Suppressor macrophage (primary cell): ENCODE results near the gene MACC1.
"Not testable (repeated sequence)": the region's sequence is repeated elsewhere in the genome, so short reads cannot be mapped to it uniquely, and the experiment has no call there.

Experiments used
- DNase-seq, 4 experiments: peaks; one replicate each; pipeline ENCODE4 v3.0.0-alpha.2; 2020 to 2022

Gene MACC1

GRCh38 chr7:20128001-20128400 lies 89.2 kb downstream of the MACC1 start:
- DNase-seq: no peak

DNA sequence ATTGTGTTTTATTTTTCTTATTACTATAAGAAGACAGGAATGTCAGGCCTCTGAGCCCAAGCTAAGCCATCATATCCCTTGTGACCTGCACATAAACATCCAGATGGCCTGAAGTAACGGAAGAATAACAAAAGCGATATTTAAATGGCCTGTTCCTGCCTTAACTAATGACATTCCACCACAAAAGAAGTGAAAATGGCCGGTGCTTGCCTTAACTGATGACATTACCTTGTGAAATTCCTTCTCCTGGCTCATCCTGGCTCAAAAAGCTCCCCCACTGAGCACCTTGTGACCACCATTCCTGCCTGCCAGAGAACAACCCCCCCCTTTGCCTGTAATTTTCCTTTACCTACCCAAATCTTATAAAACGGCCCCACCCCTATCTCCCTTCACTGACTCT lies 91.1 kb downstream of the MACC1 start:
- not testable (repeated sequence) for DNase-seq

- not testable (repeated sequence) for DNase-seq
Measured at GRCh38 chr7:20124087-20124486, 93.1 kb downstream of the MACC1 start.

DNA sequence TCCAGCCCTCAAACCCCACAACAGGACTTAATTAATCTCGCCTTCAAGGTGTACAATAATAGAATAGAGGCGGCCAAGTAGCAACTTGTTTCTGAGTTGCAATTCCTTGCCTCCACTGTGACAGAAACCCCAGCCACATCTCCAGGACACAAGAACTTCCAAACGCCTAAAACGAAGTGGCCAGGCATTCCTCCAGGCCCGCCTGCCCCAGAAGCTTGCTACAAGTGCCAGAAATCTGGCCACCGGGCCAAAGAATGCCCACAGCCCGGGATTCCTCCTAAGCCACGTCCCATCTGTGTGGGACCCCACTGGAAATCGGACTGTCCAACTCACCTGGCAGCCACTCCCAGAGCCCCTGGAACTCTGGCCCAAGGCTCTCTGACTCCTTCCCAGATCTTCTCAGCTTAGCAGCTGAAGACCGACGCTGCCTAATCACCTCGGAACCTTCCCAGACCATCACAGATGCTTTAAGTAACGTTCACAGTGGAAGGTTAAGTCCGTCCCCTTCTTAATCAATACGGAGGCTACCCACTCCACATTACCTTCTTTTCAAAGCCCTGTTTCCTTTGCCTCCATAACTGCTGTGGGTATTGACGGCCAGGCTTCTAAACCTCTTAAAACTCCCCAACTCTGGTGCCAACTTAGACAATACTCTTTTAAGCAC lies 94.4 kb downstream of the MACC1 start:
- not testable (repeated sequence) for DNase-seq

GRCh38 chr7:20122073-20122472 lies 95.1 kb downstream of the MACC1 start:
- DNase-seq: no peak

DNA sequence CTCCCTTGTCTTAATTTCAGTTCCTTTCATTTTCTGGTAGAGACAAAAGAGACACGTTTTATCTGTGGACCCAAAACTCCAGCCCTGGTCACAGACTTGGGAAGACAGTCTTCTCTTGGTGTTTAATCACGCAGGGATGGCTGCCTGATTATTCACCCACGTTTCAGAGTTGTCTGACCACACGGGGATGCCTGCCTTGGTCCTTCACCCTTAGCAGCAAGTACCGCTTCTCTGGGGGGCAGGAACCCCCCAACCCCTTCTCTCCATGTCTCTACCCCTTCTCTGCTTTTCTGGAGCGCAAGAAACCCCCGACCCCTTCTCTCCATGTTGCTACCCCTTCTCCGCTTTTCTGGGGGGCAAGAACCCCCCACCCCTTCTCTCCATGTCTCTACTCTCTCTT lies 95.8 kb downstream of the MACC1 start:
- no peak for DNase-seq

GRCh38 chr7:20120611-20121168 lies 96.5 kb downstream of the MACC1 start:
- not testable (repeated sequence) for DNase-seq

DNA sequence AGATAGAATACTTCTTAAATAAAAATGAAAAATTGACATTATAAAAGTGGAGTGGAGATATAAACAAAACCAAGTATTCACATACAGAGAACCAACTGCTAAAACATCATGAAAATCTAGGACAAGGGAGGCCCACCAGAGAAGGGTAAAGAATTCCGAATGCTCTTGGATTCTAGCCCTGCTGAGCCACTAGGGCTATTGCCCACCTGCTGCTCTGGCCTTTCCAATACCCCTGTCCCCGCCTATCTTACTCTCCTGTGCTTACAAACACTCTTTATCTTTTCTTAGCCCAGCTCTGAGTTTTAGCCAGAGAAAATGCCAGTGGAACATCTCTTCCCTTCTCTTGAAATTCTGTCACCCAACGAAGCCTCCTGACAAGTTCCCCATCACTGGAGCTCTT lies 100.3 kb downstream of the MACC1 start:
- DNase-seq: no peak

DNA sequence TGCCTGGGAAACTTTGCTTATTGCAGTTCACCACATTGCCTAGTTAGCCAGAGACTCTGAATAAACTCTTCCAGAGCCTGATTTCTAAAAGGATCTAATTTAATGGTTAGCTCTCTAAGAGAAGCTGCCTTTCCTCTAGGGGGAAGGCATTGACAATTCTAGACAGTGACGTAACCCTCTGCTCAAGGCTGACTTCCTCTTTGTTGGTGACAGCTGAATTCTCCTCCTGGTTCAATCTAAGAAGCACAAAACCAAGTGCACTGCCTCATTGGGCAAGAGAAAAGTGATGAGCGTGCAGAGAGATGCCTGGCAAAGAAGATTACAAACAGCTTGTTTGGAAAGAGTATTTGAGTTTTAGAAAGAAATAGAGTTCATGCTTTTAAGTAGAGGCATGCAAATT lies 102.7 kb downstream of the MACC1 start:
- peak; percentile 84 to 96 (median 91) for DNase-seq

GRCh38 chr7:20113427-20114027 lies 103.7 kb downstream of the MACC1 start:
- DNase-seq: peak; percentile 55 to 86 (median 72)

GRCh38 chr7:20112696-20113095 lies 104.5 kb downstream of the MACC1 start:
- DNase-seq: no peak

DNA sequence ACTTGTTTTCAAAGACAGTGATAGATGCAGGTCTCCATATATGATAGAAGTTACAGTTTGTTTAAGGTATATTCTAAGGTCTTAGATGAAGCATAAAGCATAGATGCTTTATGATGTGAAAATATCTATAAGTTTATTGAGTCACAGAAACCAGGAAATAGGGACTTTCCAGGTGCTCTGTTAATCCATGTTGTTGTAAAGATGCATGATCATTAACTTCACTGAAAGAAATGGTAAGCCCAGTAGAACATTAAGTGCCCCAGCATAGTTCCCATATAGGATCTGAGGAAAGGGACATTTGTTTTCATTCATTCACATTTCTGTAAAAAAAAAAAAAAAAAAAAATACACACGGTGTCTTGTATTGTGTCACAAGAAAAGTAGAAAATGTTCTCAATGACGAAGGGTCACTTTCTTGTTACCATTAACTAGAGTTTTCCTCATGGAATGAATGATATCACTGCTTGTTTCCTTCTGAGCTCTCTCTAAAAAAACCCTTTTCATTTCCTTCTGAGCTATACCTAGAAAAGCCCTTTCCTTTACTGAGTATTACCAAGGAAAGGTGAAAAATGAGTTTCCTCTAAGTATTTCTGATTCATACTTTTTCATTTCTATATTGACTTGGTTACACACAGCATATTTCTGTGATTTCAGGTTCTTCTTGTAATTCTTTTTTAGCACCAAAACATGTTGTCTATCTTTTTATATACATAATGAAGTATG lies 105.2 kb downstream of the MACC1 start:
- no peak for DNase-seq

DNA sequence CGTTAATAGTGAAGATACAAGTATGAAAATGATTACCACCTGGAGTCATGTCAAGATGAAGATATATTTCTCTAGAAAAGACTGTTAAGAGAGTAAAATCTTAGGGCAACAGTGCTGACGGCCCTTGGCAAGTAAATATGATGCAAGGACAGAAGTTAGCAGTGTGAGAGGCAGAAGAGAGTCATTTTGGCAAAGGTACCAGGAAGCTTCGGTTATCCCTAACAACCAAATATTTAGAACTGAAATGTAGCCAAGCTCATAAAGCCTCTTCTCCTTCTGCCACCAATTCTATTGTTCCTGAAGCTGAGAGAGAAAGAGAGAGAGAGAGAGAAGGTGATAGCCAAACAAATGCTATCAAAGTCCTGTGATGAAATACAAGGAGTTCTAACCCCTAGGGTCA lies 109.6 kb downstream of the MACC1 start:
- no peak for DNase-seq

DNA sequence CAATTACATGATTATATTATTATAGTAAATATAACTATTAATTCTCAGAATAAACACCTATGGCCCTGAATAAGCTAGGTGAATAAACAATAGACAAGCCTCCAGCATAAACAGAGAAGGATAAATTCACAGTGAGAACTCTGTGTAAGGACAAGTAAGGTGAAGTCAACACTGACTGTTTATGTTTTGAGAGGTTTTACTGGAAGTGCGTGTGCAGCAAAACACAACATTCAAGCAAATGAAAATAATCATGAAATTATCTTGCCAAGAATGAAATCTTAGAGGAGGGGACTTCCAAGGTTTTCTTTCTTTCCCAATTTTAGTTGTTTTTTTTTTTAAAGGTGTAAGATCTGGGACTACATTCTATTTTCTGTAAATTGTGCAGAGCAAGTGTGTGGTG lies 112.5 kb downstream of the MACC1 start:
- no peak for DNase-seq

DNA sequence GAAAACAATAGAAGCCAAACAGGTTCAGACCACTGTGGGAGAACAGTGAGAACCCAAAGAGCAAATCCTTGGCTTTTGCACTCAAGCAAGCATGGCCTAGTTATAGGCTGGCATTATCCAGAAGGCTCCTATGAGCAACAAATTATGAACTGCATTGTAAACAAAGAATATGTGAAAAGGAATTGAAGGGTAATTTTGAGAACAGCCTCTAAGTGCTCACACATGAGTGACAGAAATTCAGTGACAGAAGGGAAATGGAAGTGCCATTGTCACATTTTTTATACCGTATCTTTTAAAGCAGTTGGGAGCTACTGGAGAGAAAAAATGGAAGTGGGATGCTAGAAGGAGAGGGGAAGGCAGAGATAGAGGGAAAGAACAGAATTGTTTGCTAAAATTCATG lies 114.2 kb downstream of the MACC1 start:
- DNase-seq: no peak

DNA sequence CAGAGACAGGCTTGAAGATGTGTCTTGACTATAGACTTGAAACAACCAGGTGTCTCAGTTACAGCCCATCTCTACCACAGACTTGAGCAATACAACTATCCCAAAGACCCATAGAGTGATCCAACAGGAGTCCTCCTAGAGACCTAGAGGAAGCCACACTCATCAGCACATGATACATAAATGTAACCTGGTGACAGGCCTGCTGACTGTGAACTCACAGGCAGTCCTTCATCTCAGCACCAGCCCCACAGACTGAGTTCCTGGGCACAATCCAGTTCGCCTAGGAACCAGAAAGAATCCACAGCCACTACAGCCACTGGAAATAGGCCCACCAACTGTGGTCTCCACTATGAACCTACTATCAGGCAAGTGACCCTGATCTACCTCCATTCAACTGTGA lies 121.3 kb downstream of the MACC1 start:
- DNase-seq: peak in 3 of 4 experiments; percentile 12 to 27 (median 14)

- DNase-seq: no peak
Measured at GRCh38 chr7:20095436-20095835, 121.7 kb downstream of the MACC1 start.

DNA sequence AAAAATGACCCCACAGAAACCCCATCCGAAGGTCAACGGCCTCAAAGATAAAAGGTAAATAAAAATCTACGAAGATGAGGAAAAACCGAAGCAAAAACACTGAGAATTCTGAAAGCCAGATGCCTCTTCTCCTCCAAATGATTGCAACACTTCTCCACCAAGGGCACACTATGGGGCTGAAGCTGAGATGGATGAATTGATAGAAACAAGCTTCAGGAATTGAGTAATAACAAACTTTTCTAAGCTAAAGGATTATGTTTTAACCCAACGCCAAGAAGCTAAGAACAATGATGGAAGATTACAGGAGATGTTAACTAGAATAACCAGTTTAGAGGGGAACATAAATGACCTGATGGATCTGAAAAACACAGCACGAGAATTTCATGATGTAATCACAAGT lies 127.8 kb downstream of the MACC1 start:
- DNase-seq: no peak

- no peak for DNase-seq
Measured at GRCh38 chr7:20085086-20085485, 132.1 kb downstream of the MACC1 start.
